Fibroblast of peridontal ligament (primary cell): ENCODE results near the gene SLC9B1.
"Not testable (repeated sequence)": the region's sequence is repeated elsewhere in the genome, so short reads cannot be mapped to it uniquely, and the experiment has no call there.

Experiments
- DNase-seq: peaks from one replicate; pipeline ENCODE4 v3.0.0-alpha.2; 2010; ENCODE audit errors: extremely low read depth

SLC9B1 gene

GRCh38 chr4:103011378-103012025 lies 8.0 kb downstream of the SLC9B1 start:
- DNase-seq, result no peak

- DNase-seq, result no peak
Observed at GRCh38 chr4:103010804-103011203, 8.7 kb downstream of the SLC9B1 start.

- DNase-seq, result peak; percentile 87
Observed at GRCh38 chr4:103008875-103009729, 10.4 kb downstream of the SLC9B1 start.

DNA sequence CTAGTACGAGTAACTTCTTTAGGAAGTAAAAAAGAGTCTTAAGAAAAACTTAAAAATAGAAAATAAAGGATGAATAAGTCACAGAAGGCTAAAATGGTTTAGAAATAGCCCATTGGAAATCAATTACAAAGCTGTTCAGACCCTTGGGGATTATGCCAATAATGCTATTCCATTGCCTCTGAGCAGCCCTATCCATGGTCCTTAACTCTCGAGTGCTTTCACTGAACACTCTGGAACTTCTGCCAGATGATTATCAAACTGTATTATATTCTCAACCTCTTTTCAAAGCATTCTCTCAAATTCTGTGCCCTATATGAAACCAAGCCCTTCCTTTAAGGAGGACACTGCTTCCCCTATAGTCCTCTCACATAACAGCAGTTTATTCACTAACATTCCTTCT lies 17.0 kb downstream of the SLC9B1 start:
- peak; percentile 30 for DNase-seq

GRCh38 chr4:102994803-102995202 lies 24.7 kb downstream of the SLC9B1 start:
- no peak for DNase-seq

GRCh38 chr4:102993985-102994384 lies 25.5 kb downstream of the SLC9B1 start:
- DNase-seq, result not testable (repeated sequence)

- DNase-seq, result no peak
Observed at GRCh38 chr4:102988429-102989020, 31.0 kb downstream of the SLC9B1 start.

- no peak for DNase-seq
Observed at GRCh38 chr4:102981005-102981404, 38.5 kb downstream of the SLC9B1 start.

GRCh38 chr4:102961813-102962212 lies 57.7 kb downstream of the SLC9B1 start:
- DNase-seq, result not testable (repeated sequence)

DNA sequence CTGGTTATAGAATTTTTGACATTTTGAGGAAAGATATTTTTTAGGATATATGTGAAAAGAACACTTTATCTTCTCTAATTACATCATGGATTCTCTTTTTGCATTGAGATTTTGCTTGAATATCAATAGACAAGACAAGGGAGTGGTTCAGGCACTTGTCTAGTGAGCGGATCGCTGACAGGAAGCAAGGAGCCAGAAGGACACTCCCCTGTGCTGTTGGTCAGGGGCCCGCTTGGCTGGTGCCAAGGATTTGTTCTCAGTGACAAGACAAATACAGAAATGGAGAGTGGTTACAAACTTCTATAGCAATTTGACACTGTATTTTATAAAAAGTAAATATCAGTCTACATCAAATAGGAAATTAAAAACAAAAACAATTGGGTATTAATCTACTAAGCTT lies 60.0 kb downstream of the SLC9B1 start:
- DNase-seq, result no peak

DNA sequence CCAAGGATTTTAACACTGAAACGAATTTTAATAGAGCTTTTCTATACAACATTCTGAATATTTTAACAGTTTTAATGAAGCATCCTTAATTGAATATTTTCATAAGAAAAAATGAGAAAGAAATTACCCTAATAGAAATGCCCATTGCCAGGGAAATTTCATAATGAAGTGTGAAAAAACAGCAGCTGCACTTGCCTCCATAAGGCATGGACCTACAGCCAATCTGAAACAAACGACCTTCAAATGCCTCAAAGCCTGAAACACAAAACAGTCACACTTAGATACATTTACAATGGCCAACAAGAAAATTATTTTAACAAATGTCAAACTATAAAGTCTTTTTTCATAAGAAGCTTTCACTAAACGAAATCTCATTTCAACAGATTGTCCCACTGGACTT lies 74.4 kb downstream of the SLC9B1 start:
- no peak for DNase-seq

DNA sequence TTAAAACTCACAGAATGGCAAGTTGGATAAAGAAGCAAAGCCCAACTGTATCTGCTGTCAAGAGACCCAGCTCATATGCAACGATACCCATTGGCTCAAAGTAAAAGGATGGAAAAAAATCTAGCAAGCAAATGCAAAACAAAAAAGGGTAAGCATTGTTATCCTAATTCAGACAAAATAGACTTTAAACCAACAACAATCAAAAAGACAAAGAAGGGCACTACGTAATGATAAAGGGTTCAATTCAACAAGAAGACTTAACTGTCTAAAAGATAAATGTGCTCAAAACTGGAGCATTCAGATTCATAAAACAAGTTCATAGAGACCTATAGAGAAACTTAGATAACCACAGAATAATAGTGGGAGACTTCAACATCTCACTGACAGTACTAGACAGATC lies 81.4 kb downstream of the SLC9B1 start:
- not testable (repeated sequence) for DNase-seq

DNA sequence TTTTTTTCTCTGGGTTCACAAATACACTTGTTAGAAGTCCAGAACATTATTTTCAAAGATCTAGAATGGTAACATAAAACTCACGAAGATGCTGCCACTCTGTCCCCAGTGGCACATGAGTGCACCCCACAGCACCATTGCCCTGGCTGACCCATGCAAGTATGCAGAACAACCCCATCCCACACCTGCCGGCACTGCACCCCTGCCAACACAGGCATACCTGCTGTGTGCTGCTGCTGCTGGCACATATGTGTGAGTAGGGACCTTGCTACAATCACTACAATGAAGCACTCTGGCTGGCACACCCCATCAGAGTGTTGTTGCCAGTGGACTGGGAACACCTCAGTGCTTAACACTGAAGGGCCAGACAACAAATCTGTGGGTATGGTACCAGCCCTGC lies 83.8 kb downstream of the SLC9B1 start:
- DNase-seq, result no peak

DNA sequence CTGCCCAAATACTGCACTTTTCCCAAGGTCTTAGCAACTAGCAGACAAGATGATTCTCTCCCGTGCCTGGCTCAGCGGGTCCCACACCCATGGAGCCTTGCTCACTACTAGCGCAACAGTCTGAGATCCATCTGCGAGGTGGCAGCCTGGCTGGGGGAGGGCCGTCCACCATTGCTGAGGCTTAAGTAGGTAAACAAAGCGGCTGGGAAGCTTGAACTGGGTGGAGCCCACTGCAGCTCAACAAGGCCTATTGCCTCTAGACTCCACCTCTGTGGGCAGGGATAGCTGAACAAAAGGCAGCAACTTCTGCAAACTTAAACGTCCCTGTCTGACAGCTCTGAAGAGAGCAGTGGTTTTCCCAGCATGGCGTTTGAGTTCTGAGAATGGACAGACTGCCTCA lies 99.8 kb downstream of the SLC9B1 start:
- DNase-seq, result not testable (repeated sequence)

DNA sequence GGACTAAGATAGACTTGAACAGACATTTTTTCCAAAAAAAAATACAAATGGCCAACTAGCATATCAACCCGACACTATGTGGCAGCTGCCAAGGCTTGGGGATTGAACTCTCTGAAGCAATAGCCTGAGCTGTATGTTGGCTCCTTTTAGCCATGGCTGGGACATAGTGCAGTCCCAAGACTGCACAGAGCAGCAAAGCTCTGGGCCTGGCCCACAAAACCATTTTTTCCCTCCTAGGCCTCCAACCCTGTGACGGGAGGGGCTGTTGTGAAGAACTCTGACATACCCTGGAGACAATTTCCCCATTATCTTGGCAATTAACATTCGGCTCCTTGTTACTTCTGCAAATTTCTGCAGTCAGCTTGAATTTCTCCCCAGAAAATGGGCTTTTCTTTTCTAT lies 100.6 kb downstream of the SLC9B1 start:
- no peak for DNase-seq

DNA sequence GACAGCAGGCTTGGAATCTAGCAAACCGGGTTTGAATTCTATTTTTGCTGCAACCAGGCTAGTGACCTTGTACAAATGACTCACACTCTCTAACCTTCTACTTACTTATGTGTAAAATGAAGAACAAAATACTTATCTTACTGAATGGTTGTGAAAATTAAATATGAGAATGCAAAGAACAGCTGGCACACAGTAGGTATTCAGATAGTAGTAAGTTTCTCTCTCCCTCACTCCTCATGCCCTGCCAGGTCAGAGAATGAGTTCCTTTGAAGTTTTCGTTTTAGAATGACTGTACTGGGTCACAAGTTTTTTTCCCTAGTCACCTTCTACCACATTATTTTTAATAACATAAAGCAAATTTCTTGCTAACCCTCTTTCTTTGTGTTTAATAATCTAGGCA lies 117.7 kb downstream of the SLC9B1 start:
- no peak for DNase-seq

GRCh38 chr4:102897610-102898009 lies 121.9 kb downstream of the SLC9B1 start:
- DNase-seq, result not testable (repeated sequence)

- not testable (repeated sequence) for DNase-seq
Observed at GRCh38 chr4:102896547-102896946, 123.0 kb downstream of the SLC9B1 start.

DNA sequence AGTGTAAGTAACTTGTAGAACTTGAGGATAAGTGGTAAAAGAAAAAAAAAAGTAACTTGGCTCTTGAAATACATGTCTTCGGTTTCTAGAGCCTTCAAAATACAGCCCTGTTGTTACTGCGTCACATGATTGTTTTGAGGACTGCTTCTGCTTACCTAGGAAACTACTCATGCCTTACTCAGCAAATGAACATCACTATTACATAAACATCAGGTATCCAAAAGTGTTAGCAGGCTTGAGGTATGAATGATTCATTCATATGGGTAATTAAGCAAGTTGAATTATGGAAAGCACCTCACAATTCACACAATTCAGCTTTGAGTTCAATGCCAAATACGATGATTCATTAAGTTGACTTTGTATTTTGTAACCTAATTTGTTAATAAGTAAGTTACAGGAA lies 129.6 kb downstream of the SLC9B1 start:
- not testable (repeated sequence) for DNase-seq

- DNase-seq, result not testable (repeated sequence)
Observed at GRCh38 chr4:102888570-102888969, 130.9 kb downstream of the SLC9B1 start.

DNA sequence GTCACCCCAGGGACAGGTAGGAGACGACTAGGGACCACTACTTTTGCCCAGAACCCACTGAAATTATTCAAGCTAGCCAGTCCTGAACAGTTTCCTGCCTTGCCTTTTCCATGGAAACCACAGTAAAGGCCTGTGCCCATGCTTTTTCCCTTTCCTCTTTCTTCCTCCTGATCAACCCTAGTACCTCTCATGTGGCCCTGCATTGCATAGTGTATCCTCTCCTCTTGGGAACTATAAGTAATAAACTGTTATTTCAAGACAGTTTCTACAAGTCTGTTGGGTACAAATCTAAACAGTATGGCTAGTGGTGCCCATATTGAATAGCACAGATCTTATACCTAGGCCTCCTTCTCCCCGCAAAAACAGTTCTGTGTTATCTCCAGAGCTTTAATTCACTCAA lies 136.2 kb downstream of the SLC9B1 start:
- DNase-seq, result no peak

- no peak for DNase-seq
Observed at GRCh38 chr4:102881343-102881742, 138.2 kb downstream of the SLC9B1 start.

- DNase-seq, result no peak
Observed at GRCh38 chr4:102878901-102879300, 140.6 kb downstream of the SLC9B1 start.
